ENCODE results near the gene MYO16.

MYO16 gene

DNA sequence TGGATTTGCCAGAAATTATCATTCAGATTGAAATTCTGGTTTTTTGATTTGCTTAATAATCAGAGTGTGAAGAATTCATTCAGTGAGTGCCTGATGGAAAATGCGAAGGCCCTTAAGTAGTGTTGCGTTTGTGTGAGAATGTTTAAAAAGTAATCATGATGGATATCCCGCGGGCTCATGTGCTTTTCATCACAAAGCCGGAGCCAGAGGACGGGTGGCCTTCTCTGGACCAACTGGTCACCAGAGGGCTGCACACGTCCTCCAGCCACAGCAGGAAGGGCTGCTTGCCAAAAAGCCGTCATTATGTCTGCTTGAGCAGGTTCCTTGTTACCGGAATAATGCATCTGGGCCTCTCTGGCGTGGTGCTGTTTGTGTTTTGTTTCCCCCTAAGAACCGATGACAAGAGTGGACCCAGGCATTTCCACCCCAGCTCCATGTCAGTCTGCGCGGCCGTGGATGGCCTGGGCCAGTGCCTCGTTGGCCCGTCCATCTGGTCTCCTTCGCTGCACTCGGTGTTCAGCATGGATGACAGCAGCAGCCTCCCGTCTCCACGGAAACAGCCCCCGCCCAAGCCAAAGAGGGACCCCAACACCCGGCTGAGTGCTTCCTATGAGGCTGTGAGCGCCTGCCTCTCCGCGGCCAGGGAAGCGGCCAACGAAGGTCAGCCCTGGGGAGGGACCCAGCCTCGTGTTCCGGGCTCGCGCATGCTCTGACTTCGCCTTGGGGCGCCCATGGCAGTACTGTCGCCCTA lies 497.7 kb downstream of the MYO16 start:
- DNase-seq (ENCODE audit: low spot score) = no peak

DNA sequence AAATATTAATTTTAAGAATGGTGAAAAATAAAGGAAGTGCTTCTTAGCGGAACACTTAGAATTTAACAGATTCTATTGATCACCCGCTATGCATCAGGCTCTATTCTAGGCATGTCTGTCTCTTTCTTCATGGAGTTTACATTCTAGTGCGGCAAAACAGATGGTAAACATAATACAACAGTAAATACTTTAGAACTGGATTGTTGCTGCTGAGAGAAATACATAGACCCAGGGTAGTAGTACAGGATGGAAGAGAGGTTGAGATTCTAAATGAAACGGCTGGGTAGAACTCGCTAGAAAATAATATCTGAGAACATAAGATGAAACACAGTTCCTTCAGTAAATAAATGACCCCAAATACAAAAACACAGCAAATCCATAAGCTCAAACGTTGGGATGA lies 498.7 kb downstream of the MYO16 start:
- DNase-seq (ENCODE audit: low spot score) = no peak

DNA sequence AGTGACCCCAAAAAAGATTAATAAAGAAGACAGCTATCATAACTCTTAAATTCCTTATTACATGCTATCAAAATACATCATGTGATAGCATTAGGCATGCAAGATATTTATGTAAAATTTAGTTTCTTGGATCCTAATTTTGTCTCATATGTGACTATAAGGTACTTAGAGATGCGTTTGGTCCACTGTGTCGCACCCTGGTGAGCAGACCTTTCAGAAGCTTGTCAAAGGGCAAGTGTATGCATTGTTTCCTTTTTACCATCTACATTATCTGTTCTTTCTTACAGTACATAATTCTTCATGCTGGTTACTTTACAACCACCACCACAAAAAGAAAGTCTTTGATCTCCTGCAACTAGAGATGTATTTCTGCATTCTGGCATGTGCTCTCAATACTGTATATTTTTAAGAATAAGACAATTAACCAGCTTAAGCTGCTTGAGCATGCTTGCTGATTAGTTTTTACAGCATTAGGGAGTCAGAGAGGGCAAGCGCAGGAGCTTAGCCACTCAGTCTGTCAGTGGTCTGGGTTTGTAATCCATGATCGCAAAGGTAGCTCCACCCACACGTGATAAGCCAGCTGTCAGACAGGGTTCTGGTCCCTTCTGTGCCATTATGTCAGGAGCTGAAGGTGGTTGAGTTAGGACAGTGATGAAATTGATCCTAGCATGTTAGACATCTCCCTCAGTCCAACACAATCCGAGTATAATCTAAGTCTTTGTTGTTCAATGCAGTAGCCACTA lies 500.9 kb downstream of the MYO16 start:
- DNase-seq (ENCODE audit: low spot score) = no peak

DNA sequence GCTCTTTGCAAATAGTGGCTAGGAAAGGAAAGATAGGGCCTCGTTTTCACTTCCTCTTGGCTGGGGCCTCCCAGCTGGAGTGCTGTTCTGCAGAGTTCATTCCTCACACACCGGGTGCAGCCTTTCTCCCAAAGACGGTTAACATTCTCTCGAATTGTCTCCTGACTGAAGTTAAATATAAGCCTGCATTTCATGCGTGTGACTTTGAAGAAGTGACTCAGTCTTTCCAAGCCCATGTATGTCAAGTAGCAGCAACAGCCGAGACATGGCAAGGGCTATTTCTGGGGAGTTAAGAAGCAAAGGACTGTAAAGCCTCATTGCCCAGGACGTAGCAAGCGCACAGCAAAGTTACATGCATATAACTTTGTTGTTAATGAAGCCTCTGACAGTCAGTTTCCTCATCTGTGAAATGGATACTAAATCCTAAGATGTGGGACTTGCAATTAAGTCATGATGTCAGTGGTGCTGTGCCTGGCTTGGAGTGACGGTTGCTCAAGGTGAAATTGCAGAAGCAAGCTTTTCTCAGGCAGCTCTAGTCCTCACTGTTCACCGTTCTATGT lies 502.4 kb downstream of the MYO16 start:
- DNase-seq (ENCODE audit: low spot score) = peak; percentile 38

DNA sequence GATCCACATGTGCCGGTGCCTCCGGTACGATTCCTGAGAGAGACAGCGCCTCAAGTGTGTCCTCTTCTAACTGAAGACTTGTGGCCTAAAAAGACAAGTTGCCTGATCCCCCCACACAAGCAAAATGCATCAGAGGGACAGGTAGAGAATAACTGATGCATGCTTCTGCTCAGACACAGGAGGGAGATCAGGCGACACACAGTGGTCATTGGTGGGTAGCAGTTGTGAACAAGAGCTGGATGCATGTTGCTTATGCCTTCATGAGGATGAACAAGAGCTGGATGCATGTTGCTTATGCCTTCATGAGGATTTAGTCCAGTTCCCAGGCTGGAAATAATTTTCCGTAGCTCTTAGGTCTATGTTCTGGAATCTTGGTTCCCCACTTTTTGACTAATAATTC lies 505.6 kb downstream of the MYO16 start:
- DNase-seq (ENCODE audit: low spot score) = peak; percentile 30

DNA sequence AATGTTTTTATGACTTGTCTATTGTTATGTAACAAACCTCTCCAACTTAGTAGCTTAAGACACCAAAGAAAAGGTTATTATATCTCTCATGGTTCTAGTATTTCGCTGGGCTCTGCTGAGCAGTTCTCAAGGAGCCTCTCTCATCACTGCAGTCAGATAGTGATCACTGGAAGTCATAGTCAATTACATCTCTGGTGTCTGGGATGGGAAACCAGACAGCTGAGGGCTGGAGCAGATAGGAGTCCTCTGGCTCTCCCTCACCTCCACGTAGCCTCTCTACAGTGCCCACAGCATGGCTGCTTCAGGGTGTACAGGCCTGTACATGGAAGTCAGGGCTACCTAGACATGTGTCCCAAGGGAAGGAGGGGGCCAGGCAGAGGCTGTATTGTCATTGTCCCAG lies 507.5 kb downstream of the MYO16 start:
- no peak for DNase-seq (ENCODE audit: low spot score)

DNA sequence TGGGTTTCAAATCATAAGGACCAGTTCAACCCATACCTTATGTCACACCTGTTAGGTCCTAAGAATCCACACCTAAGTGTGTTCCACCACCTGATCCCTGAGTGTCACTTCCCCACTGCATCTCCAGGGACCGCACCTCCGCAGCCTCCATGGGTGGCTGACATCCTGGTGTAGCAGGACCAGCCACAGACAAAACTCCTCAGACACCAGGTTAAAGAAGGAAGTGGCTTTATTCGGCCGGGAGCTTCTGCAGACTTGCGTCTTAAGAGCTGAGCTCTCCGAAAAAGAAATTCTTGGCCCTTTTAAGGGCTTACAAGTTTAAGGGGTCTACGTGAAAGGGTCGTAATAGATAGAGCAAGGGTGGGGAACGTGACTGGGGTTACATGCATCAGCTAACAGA lies 509.9 kb downstream of the MYO16 start:
- DNase-seq (ENCODE audit: low spot score) = no peak

DNA sequence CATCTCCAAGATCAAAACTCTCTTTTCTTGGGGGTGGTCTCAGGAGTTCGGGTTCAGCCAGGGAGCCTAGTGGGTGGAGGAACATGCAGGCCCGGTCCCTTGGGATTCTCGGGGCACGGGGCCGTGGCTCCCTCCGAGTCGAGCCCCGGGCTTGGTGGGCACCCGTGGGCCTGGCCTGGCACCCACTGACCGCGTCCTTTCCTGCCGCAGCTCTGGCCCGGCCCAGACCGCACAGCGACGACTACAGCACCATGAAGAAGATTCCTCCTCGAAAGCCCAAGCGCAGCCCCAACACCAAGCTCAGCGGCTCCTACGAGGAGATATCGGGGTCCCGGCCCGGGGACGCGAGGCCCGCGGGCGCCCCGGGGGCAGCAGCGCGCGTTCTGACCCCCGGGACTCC lies 510.6 kb downstream of the MYO16 start:
- no peak for DNase-seq (ENCODE audit: low spot score)

DNA sequence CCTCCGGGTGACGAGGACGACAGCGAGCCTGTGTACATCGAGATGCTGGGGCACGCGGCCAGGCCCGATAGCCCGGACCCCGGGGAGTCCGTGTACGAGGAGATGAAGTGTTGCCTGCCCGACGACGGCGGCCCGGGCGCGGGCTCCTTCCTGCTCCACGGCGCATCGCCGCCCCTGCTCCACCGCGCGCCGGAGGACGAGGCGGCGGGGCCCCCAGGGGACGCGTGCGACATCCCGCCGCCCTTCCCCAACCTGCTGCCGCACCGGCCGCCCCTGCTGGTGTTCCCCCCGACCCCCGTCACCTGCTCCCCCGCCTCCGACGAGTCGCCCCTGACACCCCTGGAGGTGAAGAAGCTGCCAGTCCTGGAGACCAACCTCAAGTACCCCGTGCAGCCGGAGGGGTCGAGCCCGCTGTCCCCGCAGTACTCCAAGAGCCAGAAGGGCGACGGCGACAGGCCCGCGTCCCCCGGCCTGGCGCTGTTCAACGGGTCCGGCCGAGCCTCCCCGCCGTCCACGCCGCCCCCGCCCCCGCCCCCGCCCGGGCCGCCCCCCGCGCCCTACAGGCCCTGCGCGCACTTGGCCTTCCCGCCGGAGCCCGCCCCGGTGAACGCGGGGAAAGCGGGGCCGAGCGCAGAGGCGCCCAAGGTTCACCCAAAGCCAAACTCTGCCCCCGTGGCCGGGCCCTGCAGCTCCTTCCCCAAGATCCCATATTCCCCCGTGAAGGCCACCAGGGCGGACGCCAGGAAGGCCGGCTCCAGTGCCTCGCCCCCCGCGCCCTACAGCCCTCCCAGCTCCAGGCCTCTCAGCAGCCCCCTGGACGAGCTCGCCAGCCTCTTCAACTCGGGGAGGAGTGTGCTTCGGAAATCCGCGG lies 511.3 kb downstream of the MYO16 start:
- DNase-seq (ENCODE audit: low spot score) = peak; percentile 36

DNA sequence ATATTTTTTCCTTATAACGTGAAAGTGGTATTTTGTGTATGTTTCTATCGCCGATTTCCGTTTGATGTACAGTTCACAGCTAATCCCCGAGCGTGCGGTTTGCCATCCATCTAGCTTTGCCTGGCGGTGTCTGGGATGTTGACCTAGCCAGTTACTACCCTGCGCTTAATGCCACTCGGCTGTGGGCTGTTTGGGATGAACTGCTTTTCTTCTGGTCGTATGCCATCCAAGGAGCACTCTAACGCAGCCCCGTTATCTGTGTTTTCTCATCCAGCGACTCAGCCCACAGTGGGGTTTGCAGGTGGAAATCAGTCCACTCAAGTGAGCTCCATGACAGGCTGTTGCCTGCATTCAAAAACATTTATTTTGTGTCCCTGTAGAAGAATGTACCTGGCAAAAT lies 512.3 kb downstream of the MYO16 start:
- DNase-seq (ENCODE audit: low spot score) = no peak

DNA sequence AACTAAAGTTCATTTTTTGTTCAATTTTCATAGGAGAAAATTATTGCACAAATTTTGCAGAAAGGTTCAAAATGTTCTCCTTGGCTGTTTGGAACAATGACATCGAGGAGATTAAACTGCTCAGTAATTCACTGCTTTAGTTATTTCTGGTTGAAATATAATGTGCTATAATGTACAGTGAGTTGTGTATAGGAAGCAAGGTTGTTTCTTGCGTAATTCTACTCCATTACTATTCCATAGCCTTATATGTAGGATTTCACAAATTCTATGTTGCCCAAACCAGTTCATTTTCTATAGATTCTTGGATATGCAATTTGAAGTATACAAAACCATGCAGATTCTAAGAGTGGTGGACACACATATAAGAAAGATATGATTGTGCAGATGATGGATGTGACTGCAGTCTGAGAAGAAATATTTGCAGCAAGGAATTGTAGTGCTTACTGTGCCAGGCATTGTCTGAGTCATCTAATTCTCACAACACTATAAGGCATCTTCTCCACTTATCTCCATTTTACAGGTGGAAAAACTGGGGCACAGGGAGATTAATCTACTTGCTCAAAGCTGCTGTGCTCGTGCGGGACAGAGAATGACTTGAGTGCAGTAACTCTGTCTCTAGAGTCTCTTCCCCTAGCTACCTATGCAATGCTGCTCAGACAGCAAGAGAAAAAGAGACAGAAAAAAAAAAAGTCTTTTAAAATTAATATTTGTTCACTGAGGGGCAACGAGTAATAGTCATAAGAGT lies 515.5 kb downstream of the MYO16 start:
- DNase-seq (ENCODE audit: low spot score) = no peak

DNA sequence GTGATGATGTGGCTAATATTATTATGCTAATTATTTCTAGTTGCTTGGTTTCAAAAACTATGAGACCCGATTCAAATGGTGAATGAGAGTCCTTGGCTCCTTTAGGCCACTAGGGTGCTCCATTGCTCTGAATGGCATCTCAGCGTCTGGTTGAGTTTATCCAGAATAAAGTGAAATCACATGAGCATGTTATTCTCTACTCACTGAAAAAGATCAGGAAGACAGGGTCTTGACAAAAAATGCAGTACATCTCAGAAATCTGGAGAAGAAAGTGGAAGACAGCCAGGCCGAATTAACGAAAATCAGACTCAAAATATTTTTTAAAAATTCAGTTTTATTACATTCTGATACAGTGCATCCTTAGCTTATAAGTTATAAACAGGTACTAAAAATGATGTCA lies 516.2 kb downstream of the MYO16 start:
- DNase-seq (ENCODE audit: low spot score) = peak; percentile 53

DNA sequence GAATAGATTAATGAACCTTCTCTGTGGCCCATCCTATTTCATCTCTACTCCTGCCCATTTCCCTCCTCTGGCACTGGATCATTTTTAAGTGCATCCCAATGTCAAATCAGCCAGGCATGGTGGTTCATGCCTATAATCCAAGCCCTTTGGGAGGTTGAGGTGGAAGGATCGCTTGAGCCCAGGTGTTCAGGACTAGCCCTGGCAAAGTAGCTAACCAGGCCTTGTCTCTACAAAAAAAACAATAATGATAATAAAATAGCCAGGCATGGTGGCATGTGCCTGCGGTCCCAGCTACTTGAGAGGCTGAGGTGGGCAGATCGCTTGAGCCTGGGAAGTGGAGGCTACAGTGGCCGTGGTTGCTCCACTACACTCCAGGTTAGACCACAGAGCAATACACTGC lies 517.0 kb downstream of the MYO16 start:
- DNase-seq (ENCODE audit: low spot score) = no peak

DNA sequence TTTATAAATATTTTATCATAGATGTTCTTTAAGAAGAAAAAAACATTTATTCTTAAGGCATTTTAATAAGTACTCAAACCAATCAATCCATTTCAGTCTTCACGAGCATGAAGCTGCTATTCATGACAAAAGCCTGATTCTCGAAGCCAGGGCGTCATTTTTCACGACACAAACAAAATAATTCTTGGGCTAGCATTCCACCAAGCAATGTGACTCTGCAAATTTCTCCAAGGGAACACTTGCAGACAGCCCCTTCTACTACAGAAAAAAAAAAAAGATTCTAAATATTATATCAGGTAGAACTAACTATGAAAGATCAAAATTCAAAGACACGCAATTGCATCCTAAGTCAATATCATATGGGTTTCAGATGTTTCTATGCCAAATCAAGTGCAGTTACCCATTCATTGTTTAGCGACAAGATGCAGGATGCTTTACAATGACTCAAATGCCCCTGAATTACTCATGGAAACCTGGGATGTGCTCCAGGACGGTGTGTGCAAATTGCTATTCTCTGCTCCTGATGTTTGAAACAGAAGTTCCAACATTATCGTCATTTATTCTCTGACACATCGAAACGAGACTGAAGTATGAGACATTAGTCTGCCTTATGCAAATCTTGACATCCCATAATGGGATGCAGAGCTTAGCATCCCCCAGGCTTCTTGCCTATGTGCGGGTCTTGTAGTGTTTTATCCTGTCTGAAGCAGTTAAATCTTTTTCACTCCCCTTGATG lies 517.7 kb downstream of the MYO16 start:
- DNase-seq (ENCODE audit: low spot score) = no peak

DNA sequence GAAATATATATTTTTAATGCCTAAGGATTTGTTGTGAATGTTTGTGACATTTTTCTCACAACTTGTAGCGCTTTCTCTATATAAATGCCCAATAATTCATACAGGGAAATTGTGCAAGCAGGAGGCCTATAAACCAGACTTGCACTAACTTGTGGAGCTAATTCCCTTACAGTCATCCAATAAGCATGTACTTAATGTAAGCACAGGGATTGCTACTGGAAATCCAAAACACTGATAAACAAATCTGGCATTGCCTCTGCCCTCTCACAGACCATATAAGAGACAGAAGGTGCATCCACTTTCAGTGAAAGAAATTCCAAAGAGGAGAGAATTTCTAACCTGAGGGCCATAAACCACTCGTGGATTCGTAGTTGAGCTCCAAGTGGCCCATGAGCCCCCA lies 518.8 kb downstream of the MYO16 start:
- DNase-seq (ENCODE audit: low spot score) = no peak

DNA sequence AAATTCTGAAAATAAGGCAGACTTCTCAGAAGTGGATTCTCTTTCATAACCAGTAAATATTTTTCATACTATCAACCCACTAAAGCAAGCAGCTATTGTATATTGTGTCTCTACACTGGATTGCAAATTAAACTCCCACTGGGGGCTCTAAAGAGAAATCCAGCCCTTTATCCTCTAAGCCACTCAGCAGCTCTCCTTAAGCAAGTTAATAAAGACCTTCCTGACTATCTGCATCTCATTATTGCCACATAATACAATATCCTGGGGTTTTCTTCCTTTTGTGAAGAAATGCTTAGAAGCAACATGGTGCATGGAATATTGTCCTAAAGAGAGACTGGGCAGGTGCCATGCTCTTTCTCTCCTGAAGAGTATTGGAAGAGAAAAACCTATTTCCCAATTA lies 521.3 kb downstream of the MYO16 start:
- DNase-seq (ENCODE audit: low spot score) = no peak

DNA sequence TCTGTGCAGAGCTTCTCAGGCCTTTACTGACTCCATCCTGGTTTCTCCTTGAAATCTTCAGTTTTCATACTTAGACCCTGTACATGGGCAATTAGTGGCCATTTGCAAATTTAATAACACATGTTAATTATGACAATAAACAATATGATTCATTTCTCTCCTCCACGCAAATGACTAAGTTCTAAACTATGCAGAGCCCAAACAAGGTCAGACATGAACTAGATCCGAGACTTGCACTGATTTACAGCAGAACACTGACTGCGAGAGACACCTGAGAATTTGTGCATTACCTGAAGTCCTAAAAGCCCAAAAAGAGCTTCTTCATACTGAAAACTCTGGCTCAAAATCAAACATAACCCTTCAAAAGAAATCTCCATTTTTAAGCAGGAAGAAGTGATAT lies 521.8 kb downstream of the MYO16 start:
- DNase-seq (ENCODE audit: low spot score) = no peak

DNA sequence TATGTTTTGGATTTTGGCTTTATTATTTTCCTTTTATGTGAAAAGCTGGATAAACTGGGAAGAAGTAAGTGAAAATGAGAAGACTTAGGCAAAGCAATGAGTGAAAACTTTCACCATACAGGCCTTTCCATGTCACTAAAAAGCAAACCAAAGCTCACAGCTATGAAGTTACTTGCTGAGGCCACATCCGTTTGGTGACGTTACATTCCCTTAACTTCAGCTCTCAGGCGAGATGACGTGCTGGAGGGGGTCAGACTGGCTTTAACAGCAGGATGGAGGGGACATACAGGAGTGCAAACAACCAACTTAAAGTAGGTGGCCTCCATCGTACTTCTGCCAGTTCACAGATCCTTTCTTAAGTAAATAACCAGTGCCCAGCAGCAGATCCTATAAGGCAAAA lies 522.3 kb downstream of the MYO16 start:
- DNase-seq (ENCODE audit: low spot score) = no peak

DNA sequence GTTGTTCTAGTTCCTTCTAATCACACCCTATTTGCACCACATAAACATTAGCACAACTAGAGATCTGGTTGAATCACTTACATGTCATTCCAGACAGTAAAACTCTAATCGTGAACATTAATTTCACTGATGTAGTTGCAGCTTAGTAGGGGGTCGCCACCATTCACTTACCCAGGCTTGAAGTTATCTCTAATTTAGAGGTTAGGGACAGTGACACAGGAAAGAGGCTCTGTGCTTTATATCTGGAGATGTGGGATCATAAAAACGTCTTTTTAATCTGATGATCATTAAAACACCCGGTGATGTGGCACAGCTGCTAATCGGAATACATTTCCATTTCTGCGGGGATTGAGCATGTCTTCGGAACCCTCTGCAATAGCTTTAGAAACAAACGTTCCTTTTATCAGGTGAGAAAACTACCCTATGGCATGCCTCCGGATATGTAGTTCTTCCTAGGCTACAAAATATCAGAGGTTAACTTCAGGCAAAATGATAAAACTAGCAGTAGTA lies 523.0 kb downstream of the MYO16 start:
- no peak for DNase-seq (ENCODE audit: low spot score)

DNA sequence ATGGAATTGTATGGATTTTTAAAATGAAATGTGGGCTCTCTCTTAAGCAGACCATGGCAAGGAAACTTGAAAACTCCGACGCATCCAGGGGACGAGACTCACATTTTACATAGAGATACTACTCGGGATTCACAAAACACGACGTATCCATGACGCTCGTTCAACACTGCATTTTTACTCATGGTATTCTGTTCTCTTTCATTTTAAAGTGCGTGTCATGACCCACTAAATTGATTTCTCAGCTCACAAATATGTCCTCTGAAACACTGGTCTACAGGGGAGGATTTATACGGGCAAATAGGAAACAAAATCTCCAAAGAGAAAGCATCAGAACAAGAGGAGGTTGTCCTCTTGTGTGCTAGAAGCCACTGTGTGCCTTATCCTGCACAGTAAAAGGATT lies 523.5 kb downstream of the MYO16 start:
- no peak for DNase-seq (ENCODE audit: low spot score)

DNA sequence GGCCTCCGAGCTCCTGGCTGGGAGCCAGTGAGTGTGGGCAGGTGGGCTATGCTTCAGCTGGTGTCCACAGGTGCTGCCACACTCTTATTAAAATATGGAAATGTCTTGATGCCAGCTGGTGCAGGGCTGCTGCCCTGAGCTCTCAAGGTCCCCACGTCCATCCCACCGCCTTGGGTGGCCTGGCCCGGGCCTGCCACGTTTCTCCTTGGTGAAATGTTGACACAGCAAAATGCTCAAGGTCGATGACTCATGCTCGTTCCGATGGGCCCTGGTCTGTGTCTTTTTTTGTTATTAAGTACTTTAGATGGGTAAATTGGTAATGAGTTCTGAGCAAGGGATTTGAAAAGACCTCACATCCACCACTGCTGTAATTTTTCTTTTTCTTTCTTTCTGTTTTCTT lies 524.7 kb downstream of the MYO16 start:
- DNase-seq (ENCODE audit: low spot score) = no peak

Data from iPS-NIHi11 (cell line).